Measurements from ENCODE around the gene PCDHA1. TPM values are rescaled to one million over a fixed set of nuclear protein-coding genes. Genes with fewer than 3 reads are reported as not detected.
A peak's percentile ranks its signal among the peaks of the same experiment; 100 is the strongest.
"Not testable (repeated sequence)": the region's sequence is repeated elsewhere in the genome, so short reads cannot be mapped to it uniquely, and the experiment has no call there.

Gene PCDHA1
- total RNA-seq, 2 donors from 2014 or later = 0.13 TPM; not detected in 1

DNA sequence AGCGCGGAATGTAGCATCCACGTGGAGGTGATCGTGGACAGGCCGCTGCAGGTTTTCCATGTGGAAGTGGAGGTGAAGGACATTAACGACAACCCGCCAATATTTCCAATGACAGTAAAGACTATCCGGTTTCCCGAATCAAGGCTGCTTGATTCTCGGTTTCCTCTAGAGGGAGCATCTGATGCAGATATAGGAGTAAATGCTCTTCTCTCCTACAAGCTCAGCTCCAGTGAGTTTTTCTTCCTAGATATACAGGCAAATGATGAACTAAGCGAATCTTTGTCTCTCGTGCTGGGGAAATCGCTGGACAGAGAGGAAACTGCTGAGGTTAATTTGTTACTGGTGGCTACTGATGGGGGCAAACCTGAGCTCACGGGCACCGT lies 9.3 kb downstream of the PCDHA1 start:
- Histone ChIP-seq H3K4me3 (no peak overlapping the region), H3K27ac (no peak overlapping the region), H3K36me3 (no peaks in the 10 kb centered on the region), H3K9ac (ENCODE audit: low read depth in 2 of 2, low read length in 2 of 2) (no peak overlapping the region), H3K27me3 (no peaks in the 10 kb centered on the region), H3K9me3 (no peaks in the 10 kb centered on the region), H3K4me1 (no peaks in the 10 kb centered on the region)
- intact Hi-C loops (cut with DNase I) = no loop called here
- no peak for DNase-seq
- TF ChIP-seq, protein P1, sequence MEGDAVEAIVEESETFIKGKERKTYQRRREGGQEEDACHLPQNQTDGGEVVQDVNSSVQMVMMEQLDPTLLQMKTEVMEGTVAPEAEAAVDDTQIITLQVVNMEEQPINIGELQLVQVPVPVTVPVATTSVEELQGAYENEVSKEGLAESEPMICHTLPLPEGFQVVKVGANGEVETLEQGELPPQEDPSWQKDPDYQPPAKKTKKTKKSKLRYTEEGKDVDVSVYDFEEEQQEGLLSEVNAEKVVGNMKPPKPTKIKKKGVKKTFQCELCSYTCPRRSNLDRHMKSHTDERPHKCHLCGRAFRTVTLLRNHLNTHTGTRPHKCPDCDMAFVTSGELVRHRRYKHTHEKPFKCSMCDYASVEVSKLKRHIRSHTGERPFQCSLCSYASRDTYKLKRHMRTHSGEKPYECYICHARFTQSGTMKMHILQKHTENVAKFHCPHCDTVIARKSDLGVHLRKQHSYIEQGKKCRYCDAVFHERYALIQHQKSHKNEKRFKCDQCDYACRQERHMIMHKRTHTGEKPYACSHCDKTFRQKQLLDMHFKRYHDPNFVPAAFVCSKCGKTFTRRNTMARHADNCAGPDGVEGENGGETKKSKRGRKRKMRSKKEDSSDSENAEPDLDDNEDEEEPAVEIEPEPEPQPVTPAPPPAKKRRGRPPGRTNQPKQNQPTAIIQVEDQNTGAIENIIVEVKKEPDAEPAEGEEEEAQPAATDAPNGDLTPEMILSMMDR (IDR thresholded peaks at IDR 0.05) = no peak

DNA sequence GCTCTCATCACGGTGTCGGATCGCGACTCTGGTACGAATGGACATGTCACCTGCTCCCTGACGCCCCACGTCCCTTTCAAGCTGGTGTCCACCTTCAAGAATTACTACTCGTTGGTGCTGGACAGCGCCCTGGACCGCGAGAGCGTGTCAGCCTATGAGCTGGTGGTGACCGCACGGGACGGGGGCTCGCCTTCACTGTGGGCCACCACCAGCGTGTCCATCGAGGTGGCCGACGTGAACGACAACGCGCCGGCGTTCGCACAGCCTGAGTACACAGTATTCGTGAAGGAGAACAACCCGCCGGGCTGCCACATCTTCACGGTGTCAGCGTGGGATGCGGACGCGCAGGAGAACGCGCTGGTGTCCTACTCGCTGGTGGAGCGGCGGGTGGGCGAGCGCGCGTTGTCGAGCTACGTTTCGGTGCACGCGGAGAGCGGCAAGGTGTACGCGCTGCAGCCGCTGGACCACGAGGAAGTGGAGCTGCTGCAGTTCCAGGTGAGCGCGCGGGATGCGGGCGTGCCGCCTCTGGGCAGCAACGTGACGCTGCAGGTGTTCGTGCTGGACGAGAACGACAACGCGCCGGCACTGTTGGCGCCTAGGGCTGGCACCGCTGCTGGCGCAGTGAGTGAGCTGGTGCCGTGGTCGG lies 10.3 kb downstream of the PCDHA1 start:
- H3K4me1 ChIP-seq; H3K36me3 ChIP-seq; H3K9me3 ChIP-seq; H3K4me3 ChIP-seq; H3K27ac ChIP-seq; H3K9ac ChIP-seq (ENCODE audit: low read depth in 2 of 2, low read length in 2 of 2); H3K27me3 ChIP-seq; DNase-seq; intact Hi-C loops (cut with DNase I): not testable (repeated sequence)

DNA sequence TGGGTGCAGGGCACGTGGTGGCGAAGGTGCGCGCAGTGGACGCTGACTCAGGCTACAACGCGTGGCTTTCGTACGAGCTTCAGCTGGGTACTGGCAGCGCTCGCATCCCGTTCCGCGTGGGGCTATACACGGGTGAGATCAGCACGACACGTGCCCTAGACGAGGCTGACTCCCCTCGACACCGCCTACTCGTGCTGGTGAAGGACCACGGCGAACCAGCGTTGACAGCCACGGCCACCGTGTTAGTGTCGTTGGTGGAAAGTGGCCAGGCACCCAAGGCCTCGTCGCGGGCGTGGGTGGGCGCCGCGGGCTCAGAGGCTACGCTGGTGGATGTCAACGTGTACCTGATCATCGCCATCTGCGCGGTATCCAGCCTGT lies 10.8 kb downstream of the PCDHA1 start:
- intact Hi-C loops (cut with DNase I) = no loop called here
- Histone ChIP-seq H3K4me1 (no peaks in the 10 kb centered on the region), H3K36me3 (no peaks in the 10 kb centered on the region), H3K4me3 (no peak overlapping the region), H3K9me3 (no peaks in the 10 kb centered on the region), H3K27ac (no peak overlapping the region), H3K27me3 (no peaks in the 10 kb centered on the region), H3K9ac (ENCODE audit: low read depth in 2 of 2, low read length in 2 of 2) (no peak overlapping the region)
- TF ChIP-seq, protein P1 (IDR thresholded peaks at IDR 0.05) = no peak
- DNase-seq = no peak

DNA sequence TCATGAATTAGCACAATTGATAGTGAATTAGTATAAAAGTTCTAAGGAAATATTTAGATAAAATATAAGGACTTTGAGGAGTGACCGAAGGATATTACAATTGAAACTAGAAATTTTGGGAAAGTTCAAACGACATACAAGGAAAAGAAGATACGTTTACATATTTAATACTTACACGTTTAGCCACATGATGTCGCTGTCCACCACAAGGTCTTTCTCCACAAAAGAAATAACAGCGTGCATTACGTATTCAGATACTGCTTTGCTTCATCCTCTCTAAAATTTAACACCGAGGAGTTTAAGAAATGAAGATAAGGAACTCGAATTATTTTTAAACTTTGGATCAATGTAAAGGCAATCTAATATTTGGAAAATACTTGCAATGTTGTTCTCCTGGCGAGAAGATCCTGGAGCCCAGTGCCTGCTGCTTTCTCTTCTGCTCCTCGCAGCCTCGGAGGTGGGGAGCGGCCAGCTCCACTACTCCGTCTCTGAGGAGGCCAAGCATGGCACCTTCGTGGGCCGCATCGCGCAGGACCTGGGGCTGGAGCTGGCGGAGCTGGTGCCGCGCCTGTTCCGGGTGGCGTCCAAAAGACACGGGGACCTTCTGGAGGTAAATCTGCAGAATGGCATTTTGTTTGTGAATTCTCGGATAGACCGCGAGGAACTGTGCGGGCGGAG lies 15.0 kb downstream of the PCDHA1 start, which contains the start of gene PCDHA3:
TSS of gene PCDHA3 (plus strand) at position 242 of the 678 bp plus-strand sequence.
- no peaks in the 10 kb centered on the region for H3K9me3 ChIP-seq
- no peak within 1 kb of the TSS for H3K9ac ChIP-seq (ENCODE audit: low read depth in 2 of 2, low read length in 2 of 2)
- intact Hi-C loops (cut with DNase I) = no loop called here
- H3K4me3 ChIP-seq = peak within 1 kb of the TSS; percentile 10
- TF ChIP-seq, protein P1 (IDR thresholded peaks at IDR 0.05) = no peak
- DNase-seq = no peak
- H3K27me3 ChIP-seq = no peaks in the 10 kb centered on the region
- H3K27ac ChIP-seq = no peak within 1 kb of the TSS
- H3K36me3 ChIP-seq = no peaks in the 10 kb centered on the region
- H3K4me1 ChIP-seq = no peaks in the 10 kb centered on the region

DNA sequence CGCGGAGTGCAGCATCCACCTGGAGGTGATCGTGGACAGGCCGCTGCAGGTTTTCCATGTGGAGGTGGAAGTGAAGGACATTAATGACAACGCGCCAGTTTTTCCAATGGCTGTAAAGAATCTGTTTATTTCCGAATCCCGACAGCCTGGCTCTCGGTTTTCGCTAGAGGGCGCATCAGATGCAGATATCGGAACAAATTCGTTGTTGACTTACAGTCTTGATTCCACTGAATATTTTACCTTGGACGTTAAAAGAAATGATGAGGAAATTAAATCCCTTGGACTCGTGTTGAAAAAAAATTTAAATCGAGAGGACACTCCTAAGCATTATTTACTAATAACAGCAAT lies 15.5 kb downstream of the PCDHA1 start:
- no peaks in the 10 kb centered on the region for H3K4me1 ChIP-seq
- no peaks in the 10 kb centered on the region for H3K27me3 ChIP-seq
- H3K9ac ChIP-seq (ENCODE audit: low read depth in 2 of 2, low read length in 2 of 2) = no peak overlapping the region
- H3K9me3 ChIP-seq = no peaks in the 10 kb centered on the region
- H3K4me3 ChIP-seq = peak overlapping the region; percentile 10
- intact Hi-C loops (cut with DNase I) = no loop called here
- TF ChIP-seq, protein P1 (IDR thresholded peaks at IDR 0.05) = no peak
- DNase-seq = no peak
- H3K27ac ChIP-seq = no peak overlapping the region
- no peaks in the 10 kb centered on the region for H3K36me3 ChIP-seq

- intact Hi-C loops (cut with DNase I); H3K27ac ChIP-seq; H3K4me3 ChIP-seq; H3K27me3 ChIP-seq; H3K9ac ChIP-seq (ENCODE audit: low read depth in 2 of 2, low read length in 2 of 2); H3K9me3 ChIP-seq; DNase-seq; H3K36me3 ChIP-seq; H3K4me1 ChIP-seq: not testable (repeated sequence)
Observed at GRCh38 chr5:140802381-140802780, 16.4 kb downstream of the PCDHA1 start.

Data from colonic mucosa (tissue), 4 donors.